HG02840 (cell line): ENCODE results near the gene RPL10A.
A peak's percentile ranks its signal among the peaks of the same experiment; 100 is the strongest.
"Not testable (repeated sequence)": the region's sequence is repeated elsewhere in the genome, so short reads cannot be mapped to it uniquely, and the experiment has no call there.

Experiments used
- ATAC-seq: cut with Tn5 transposase; IDR thresholded peaks from one replicate; pipeline ENCODE4 v1.9.1; 2021; ENCODE audit warnings: mild to moderate bottlenecking, moderate library complexity, moderate number of reproducible peaks; ENCODE audit not compliant: unreplicated experiment, low FRiP score

Gene RPL10A

GRCh38 chr6:35468181-35468979 lies at the start of gene RPL10A:
Gene RPL10A (plus strand): TSS chr6:35468401. CDS start chr6:35468435, 34 bp downstream.
- ATAC-seq: peak; percentile 75

- ATAC-seq: no peak
These were observed 48.8 kb upstream of the RPL10A start for GRCh38 chr6:35419417-35419816.

- no peak for ATAC-seq
These were observed 48.2 kb upstream of the RPL10A start for GRCh38 chr6:35419961-35420360.

GRCh38 chr6:35425284-35425683 lies 42.9 kb upstream of the RPL10A start:
- ATAC-seq: no peak

GRCh38 chr6:35426074-35426473 lies 42.1 kb upstream of the RPL10A start:
- ATAC-seq: no peak

GRCh38 chr6:35427435-35427834 lies 40.8 kb upstream of the RPL10A start:
- ATAC-seq: no peak

GRCh38 chr6:35427851-35428321 lies 40.3 kb upstream of the RPL10A start:
- ATAC-seq: no peak

- no peak for ATAC-seq
These were observed 39.6 kb upstream of the RPL10A start for GRCh38 chr6:35428421-35429149.

GRCh38 chr6:35429463-35429862 lies 38.7 kb upstream of the RPL10A start:
- no peak for ATAC-seq

- no peak for ATAC-seq
These were observed 35.9 kb upstream of the RPL10A start for GRCh38 chr6:35432291-35432690.

- not testable (repeated sequence) for ATAC-seq
These were observed 35.5 kb upstream of the RPL10A start for GRCh38 chr6:35432702-35433101.

- no peak for ATAC-seq
These were observed 32.9 kb upstream of the RPL10A start for GRCh38 chr6:35435074-35435837.

- no peak for ATAC-seq
These were observed 31.9 kb upstream of the RPL10A start for GRCh38 chr6:35436071-35436857.

GRCh38 chr6:35438378-35439065 lies 29.7 kb upstream of the RPL10A start:
- not testable (repeated sequence) for ATAC-seq

- ATAC-seq: no peak
These were observed 28.9 kb upstream of the RPL10A start for GRCh38 chr6:35439308-35439707.

- no peak for ATAC-seq
These were observed 27.0 kb upstream of the RPL10A start for GRCh38 chr6:35441205-35441604.

- ATAC-seq: no peak
These were observed 26.6 kb upstream of the RPL10A start for GRCh38 chr6:35441642-35442041.

- ATAC-seq: no peak
These were observed 25.5 kb upstream of the RPL10A start for GRCh38 chr6:35442693-35443092.

GRCh38 chr6:35443341-35444030 lies 24.7 kb upstream of the RPL10A start:
- no peak for ATAC-seq
